Uterus (tissue), 4 donors: ENCODE results near the gene ASTN2. TPM values are rescaled to one million over a fixed set of nuclear protein-coding genes. Genes with fewer than 3 reads are reported as not detected.
"Not testable (repeated sequence)": the region's sequence is repeated elsewhere in the genome, so short reads cannot be mapped to it uniquely, and the experiment has no call there.

Source experiments
- DNase-seq, 2 donors: peaks; one replicate each; pipeline ENCODE4 v3.0.0-alpha.2; 2019 to 2020
- H3K27ac ChIP-seq, 2 donors: fragments of 200-600 bp; sonication (generic); 1 replicate in 1 of 2; 2 replicates in 1 of 2; pipeline ENCODE4 v1.5.1; 2016 to 2018
- H3K27me3 ChIP-seq, 2 donors: fragments of 200-600 bp; sonication (generic); one replicate each; pipeline ENCODE4 v1.5.1; 2018 to 2019; ENCODE audit warnings: control low read depth in 1 of 2
- H3K36me3 ChIP-seq, 2 donors: fragments of 200-600 bp; sonication (generic); one replicate each; pipeline ENCODE4 v1.5.1; 2019; ENCODE audit warnings: control low read depth in 1 of 2
- H3K4me1 ChIP-seq, 2 donors: fragments of 200-600 bp; sonication (generic); one replicate each; pipeline ENCODE4 v1.5.1; 2018 to 2019; ENCODE audit warnings: control low read depth in 1 of 2
- H3K4me3 ChIP-seq, 2 donors: fragments of 200-600 bp; sonication (generic); 1 replicate in 1 of 2; 2 replicates in 1 of 2; pipeline ENCODE4 v1.5.1; 2018 to 2019; ENCODE audit warnings: mild to moderate bottlenecking in 1 of 2
- H3K9me3 ChIP-seq, 2 donors: fragments of 200-600 bp; sonication (generic); one replicate each; pipeline ENCODE4 v1.5.1; 2019; ENCODE audit warnings: control low read depth in 1 of 2
- CTCF ChIP-seq, 4 experiments: fragments of 200-600 bp in 2 of 4; fragments of 450-650 bp in 2 of 4; sonication (generic) in 2 of 4; IDR thresholded peaks; one replicate each; pipeline ENCODE4 v1.5.1; 2016 to 2019; ENCODE audit warnings: antibody characterized with exemption in 4 of 4, mild to moderate bottlenecking in 2 of 4, moderate library complexity in 1 of 4
- POLR2A ChIP-seq, 2 donors: fragments of 450-650 bp; IDR thresholded peaks; one replicate each; pipeline ENCODE4 v1.6.1; 2016; ENCODE audit warnings: antibody characterized with exemption in 2 of 2, mild to moderate bottlenecking in 1 of 2, moderate library complexity in 1 of 2
- intact Hi-C: fragments of 100-400 bp; cut with DNase I; formaldehyde crosslinking; loops from one replicate; pipeline ENCODE4 v1.15.1; 2023; ENCODE audit warnings: low total_unique reads
- total RNA-seq, 4 donors: library from RNA; depleted of rRNA in 3 of 4; stranded (reverse); fragments of >200 nt in 3 of 4; gene quantifications; one replicate each; pipeline versions ENCODE4 v1.1.0 to v1.2.4, GENCODE V29; 2014 to 2023
- donor health status: DM: yes; HTN: yes; CAD: no.

ASTN2 gene
- total RNA-seq, 4 donors from 2014 or later = 1.8 to 8.6 (median 6.7) TPM

- Histone ChIP-seq H3K27me3 (no peaks in the 10 kb centered on the region), H3K4me3 (no peak overlapping the region), H3K36me3 (no peaks in the 10 kb centered on the region), H3K27ac (no peak overlapping the region), H3K9me3 (no peaks in the 10 kb centered on the region), H3K4me1 (no peaks in the 10 kb centered on the region)
- intact Hi-C loops = no loop called here
- DNase-seq = no peak
- TF ChIP-seq CTCF (IDR thresholded peaks at IDR 0.05) (peak in 3 of 4 experiments; percentile 13 to 20 (median 16)), POLR2A (IDR thresholded peaks at IDR 0.05) (no peak)
Observed at GRCh38 chr9:117073539-117074341, 341.1 kb downstream of the ASTN2 start.

- no peaks in the 10 kb centered on the region for H3K36me3 ChIP-seq
- H3K9me3 ChIP-seq = no peaks in the 10 kb centered on the region
- TF ChIP-seq POLR2A (IDR thresholded peaks at IDR 0.05) = no peak
- TF ChIP-seq CTCF (IDR thresholded peaks at IDR 0.05) = no peak
- no peak overlapping the region for H3K27ac ChIP-seq
- H3K4me1 ChIP-seq = no peaks in the 10 kb centered on the region
- DNase-seq = no peak
- no peaks in the 10 kb centered on the region for H3K27me3 ChIP-seq
- intact Hi-C loops = no loop called here
- no peak overlapping the region for H3K4me3 ChIP-seq
Observed at GRCh38 chr9:117073071-117073470, 341.8 kb downstream of the ASTN2 start.

GRCh38 chr9:117072216-117072615, 342.6 kb downstream of the ASTN2 start:
- Histone ChIP-seq H3K9me3 (no peaks in the 10 kb centered on the region), H3K4me1 (no peaks in the 10 kb centered on the region), H3K4me3 (no peak overlapping the region), H3K36me3 (no peaks in the 10 kb centered on the region), H3K27ac (no peak overlapping the region), H3K27me3 (no peaks in the 10 kb centered on the region)
- TF ChIP-seq POLR2A (IDR thresholded peaks at IDR 0.05) (no peak), CTCF (IDR thresholded peaks at IDR 0.05) (no peak)
- DNase-seq = no peak
- intact Hi-C loops = no loop called here

- H3K4me3 ChIP-seq, H3K27ac ChIP-seq, H3K36me3 ChIP-seq, DNase-seq, intact Hi-C loops, H3K4me1 ChIP-seq, H3K9me3 ChIP-seq, H3K27me3 ChIP-seq: not testable (repeated sequence)
Observed at GRCh38 chr9:117071673-117072207, 343.1 kb downstream of the ASTN2 start.

GRCh38 chr9:117063721-117064471, 351.0 kb downstream of the ASTN2 start:
- H3K27ac ChIP-seq = no peak overlapping the region
- no peak for TF ChIP-seq POLR2A (IDR thresholded peaks at IDR 0.05)
- intact Hi-C loops = no loop called here
- no peaks in the 10 kb centered on the region for H3K36me3 ChIP-seq
- H3K9me3 ChIP-seq = no peaks in the 10 kb centered on the region
- no peaks in the 10 kb centered on the region for H3K4me1 ChIP-seq
- no peak for DNase-seq
- H3K27me3 ChIP-seq = no peaks in the 10 kb centered on the region
- H3K4me3 ChIP-seq = no peak overlapping the region

- no peaks in the 10 kb centered on the region for H3K36me3 ChIP-seq
- intact Hi-C loops = no loop called here
- no peak overlapping the region for H3K4me3 ChIP-seq
Observed at GRCh38 chr9:117060963-117061362, 353.9 kb downstream of the ASTN2 start.

More at GRCh38 chr9:117060963-117061362, 353.9 kb downstream of the ASTN2 start:
- Histone ChIP-seq H3K27me3 (no peaks in the 10 kb centered on the region), H3K4me1 (no peaks in the 10 kb centered on the region), H3K9me3 (no peaks in the 10 kb centered on the region), H3K27ac (no peak overlapping the region)
- TF ChIP-seq POLR2A (IDR thresholded peaks at IDR 0.05) (no peak), CTCF (IDR thresholded peaks at IDR 0.05) (no peak)
- DNase-seq = no peak
